Panc1 (cell line): ENCODE measurements around the gene UBL5. TPM values are rescaled to one million over a fixed set of nuclear protein-coding genes. Genes with fewer than 3 reads are reported as not detected.
"Not testable (repeated sequence)": the region's sequence is repeated elsewhere in the genome, so short reads cannot be mapped to it uniquely, and the experiment has no call there.

Experiments
- ATAC-seq: fragments of 200-7000 bp; cut with Tn5 transposase; 2 replicates; pipeline ENCODE4 v1.9.1; 2020; ENCODE audit warnings: mild to moderate bottlenecking, moderate library complexity
- BruUV-seq: library from RNA; stranded (reverse); fragments of 400-500 nt; replicated peaks from 2 replicates; lab custom pipeline; 2021; lab: Mats Ljungman, UMichigan
- CTCF ChIA-PET: fragments of 300-600 bp; sonication (Branson Sonifier 250); formaldehyde crosslinking; loops from one replicate; lab custom pipeline; 2022; ENCODE audit warnings: antibody characterized with exemption; lab: Charles Lee
- POLR2A ChIA-PET: fragments of 300-600 bp; sonication (Branson Sonifier 250); formaldehyde crosslinking; loops from one replicate; lab custom pipeline; 2022; ENCODE audit warnings: antibody characterized with exemption; lab: Charles Lee
- DNase-seq: peaks from one replicate; pipeline ENCODE4 v3.0.0-alpha.2; 2010; ENCODE audit warnings: low read depth, low spot score
- H3K27ac ChIP-seq: 2 replicates; pipeline ENCODE4 v1.5.1; 2011; ENCODE audit warnings: mild to moderate bottlenecking, low read length, inconsistent platforms
- H3K27me3 ChIP-seq: fragments of 200-500 bp; sonication (Bioruptor generic); 2 replicates; pipeline ENCODE4 v1.6.0; 2014; ENCODE audit warnings: low read length, inconsistent platforms; ENCODE audit not compliant: control insufficient read depth, insufficient read depth
- H3K36me3 ChIP-seq: fragments of 200-500 bp; sonication (Bioruptor generic); 2 replicates; pipeline ENCODE4 v1.5.1; 2014; ENCODE audit warnings: inconsistent platforms, mild to moderate bottlenecking, low read length, moderate library complexity; ENCODE audit not compliant: control insufficient read depth, insufficient read depth
- H3K4me1 ChIP-seq: 2 replicates; pipeline ENCODE4 v1.5.1; 2011; ENCODE audit warnings: inconsistent platforms, mild to moderate bottlenecking, low read length, moderate library complexity; ENCODE audit not compliant: control insufficient read depth, insufficient read depth
- H3K4me3 ChIP-seq, 2 experiments: 2 replicates each; pipeline ENCODE4 v1.5.1; 2011 to 2012; ENCODE audit warnings: low read depth in 2 of 2, low read length in 2 of 2, mild to moderate bottlenecking in 2 of 2, inconsistent platforms in 1 of 2, moderate library complexity in 1 of 2
- H3K9me3 ChIP-seq: fragments of 200-500 bp; sonication (Bioruptor generic); 2 replicates; pipeline ENCODE4 v1.5.1; 2014; ENCODE audit warnings: low read depth, mild to moderate bottlenecking, inconsistent platforms, low read length, moderate library complexity; ENCODE audit not compliant: control insufficient read depth, insufficient read depth
- CTCF ChIP-seq: fragments of 450-650 bp; IDR thresholded peaks from 2 replicates; pipeline ENCODE4 v1.5.1; 2017; ENCODE audit warnings: mild to moderate bottlenecking
- POLR2AphosphoS5 ChIP-seq: IDR thresholded peaks from 2 replicates; pipeline ENCODE4 v1.6.1; 2012; ENCODE audit warnings: mild to moderate bottlenecking, low read depth, low read length, moderate library complexity
- REST ChIP-seq, 2 experiments: IDR thresholded peaks; 2 replicates each; pipeline ENCODE4 v1.6.1; 2011 to 2012; ENCODE audit warnings: low read depth in 2 of 2, control low read depth in 1 of 2, low read length in 1 of 2, mild to moderate bottlenecking in 1 of 2, moderate library complexity in 1 of 2; ENCODE audit not compliant: insufficient read depth in 1 of 2
- SIN3A ChIP-seq: IDR thresholded peaks from 2 replicates; pipeline ENCODE4 v1.6.1; 2012; ENCODE audit warnings: low read depth, mild to moderate bottlenecking, low read length, moderate library complexity, borderline replicate concordance; ENCODE audit not compliant: insufficient read depth
- TCF7L2 ChIP-seq: IDR thresholded peaks from 2 replicates; pipeline ENCODE4 v1.6.1; 2011; ENCODE audit warnings: mild to moderate bottlenecking, low read depth, low read length, inconsistent platforms
- in situ Hi-C: cut with HindIII; loops from 2 replicates; pipeline ENCODE4 v1.10.0; 2016; ENCODE audit warnings: low sequenced_read_pairs, low pct_unique_long_range_greater_than_20kb
- intact Hi-C: fragments of 100-400 bp; cut with micrococcal nuclease; formaldehyde crosslinking; loops from one replicate; pipeline ENCODE4 v1.10.0; 2022; ENCODE audit not compliant: unreplicated experiment
- total RNA-seq: library from RNA; stranded (reverse); gene quantifications from one replicate; pipeline ENCODE4 v1.2.1, GENCODE V29; 2021; ENCODE audit not compliant: unreplicated experiment

Gene UBL5
- total RNA-seq, 1 experiment from 2014 or later, result 379 TPM

- peak within 1 kb of the TSS; percentile 86 for H3K27ac ChIP-seq
- H3K4me3 ChIP-seq, result peak within 1 kb of the TSS; percentile 91 to 92
- BruUV-seq, result no TSS peak
- H3K9me3 ChIP-seq, result no peaks in the 10 kb centered on the region
- no peaks in the 10 kb centered on the region for H3K36me3 ChIP-seq
- intact Hi-C loops (no loop called here), in situ Hi-C loops (no loop called here)
- DNase-seq (peak; percentile 85), ATAC-seq (peak; percentile 92)
- H3K27me3 ChIP-seq, result no peaks in the 10 kb centered on the region
- ChIA-PET CTCF (interaction anchor here (0.7 kb wide), 1 partner anchor 612 kb away, joined by 12 read pairs; no protein-coding TSS in a partner anchor), POLR2A (no interaction called here)
- H3K4me1 ChIP-seq, result no peaks in the 10 kb centered on the region
- no peak for TF ChIP-seq REST (IDR thresholded peaks at IDR 0.05; ENCODE audit: insufficient read depth in 1 of 2, low read depth in 2 of 2, low read length in 1 of 2)
- peak; percentile 38; the same call in 1 of the 2 replicates for TF ChIP-seq TCF7L2
- TF ChIP-seq CTCF, result no peak
- TF ChIP-seq POLR2AphosphoS5, result peak; percentile 81
Measured at GRCh38 chr19:9818734-9819595, 8.8 kb upstream of the UBL5 start, which contains the start of gene FBXL12. TSS of gene FBXL12 (minus strand) at chr19:9819079. CDS start at chr19:9818813, 266 bp downstream.

GRCh38 chr19:9819596-9819909, 8.2 kb upstream of the UBL5 start:
- H3K9me3 ChIP-seq, result no peaks in the 10 kb centered on the region
- in situ Hi-C loops, result no loop called here
- ChIA-PET POLR2A (no interaction called here), CTCF (no interaction called here)
- DNase-seq (no peak), ATAC-seq (peak; percentile 88)
- H3K27me3 ChIP-seq, result no peaks in the 10 kb centered on the region
- H3K36me3 ChIP-seq, result no peaks in the 10 kb centered on the region
- H3K4me1 ChIP-seq, result no peaks in the 10 kb centered on the region
- no TSS peak for BruUV-seq
- peak overlapping the region; percentile 27 to 39 for H3K4me3 ChIP-seq
- intact Hi-C loops, result no loop called here
- H3K27ac ChIP-seq, result peak overlapping the region; percentile 72; the same call in 1 of the 2 replicates
- TF ChIP-seq REST (IDR thresholded peaks at IDR 0.05; ENCODE audit: insufficient read depth in 1 of 2, low read depth in 2 of 2, low read length in 1 of 2) (no peak), TCF7L2 (no peak), SIN3A (no peak), CTCF (no peak), POLR2AphosphoS5 (no peak)

GRCh38 chr19:9820034-9820433, 7.7 kb upstream of the UBL5 start:
- Histone ChIP-seq H3K27ac (peak overlapping the region; percentile 72; the same call in 1 of the 2 replicates), H3K4me3 (peak overlapping the region; percentile 27 to 39)
- intact Hi-C loops, DNase-seq, ATAC-seq, BruUV-seq, H3K9me3 ChIP-seq, POLR2A ChIA-PET, in situ Hi-C loops, H3K4me1 ChIP-seq, H3K36me3 ChIP-seq, H3K27me3 ChIP-seq, CTCF ChIA-PET: not testable (repeated sequence)
